Stimulated activated CD4-positive, alpha-beta T cell treated with anti-CD3 and anti-CD28 coated beads, TNF-alpha, amount 100 ng/mL, for 24 hours (primary cell): ENCODE data around the gene POLR3GL.
"Not testable (repeated sequence)": the region's sequence is repeated elsewhere in the genome, so short reads cannot be mapped to it uniquely, and the experiment has no call there.

ENCODE experiments used
- DNase-seq, 3 experiments: peaks; one replicate each; pipeline ENCODE4 v3.0.0-alpha.2; 2020; ENCODE audit warnings: low read depth in 3 of 3

Gene POLR3GL

GRCh38 chr1:145964328-145965118 is at the start of gene POLR3GL, which contains the start of gene ANKRD34A:
POLR3GL (plus strand) TSS chr1:145964690; CDS start chr1:145974866, 10,176 bp downstream.
ANKRD34A (minus strand) TSS chr1:145964575; CDS start chr1:145961759, 2,816 bp downstream.
- DNase-seq, result peak; percentile 78 to 92 (median 88)

- no peak for DNase-seq
These were observed 47.7 kb upstream of the POLR3GL start for GRCh38 chr1:145916745-145917144.

DNA sequence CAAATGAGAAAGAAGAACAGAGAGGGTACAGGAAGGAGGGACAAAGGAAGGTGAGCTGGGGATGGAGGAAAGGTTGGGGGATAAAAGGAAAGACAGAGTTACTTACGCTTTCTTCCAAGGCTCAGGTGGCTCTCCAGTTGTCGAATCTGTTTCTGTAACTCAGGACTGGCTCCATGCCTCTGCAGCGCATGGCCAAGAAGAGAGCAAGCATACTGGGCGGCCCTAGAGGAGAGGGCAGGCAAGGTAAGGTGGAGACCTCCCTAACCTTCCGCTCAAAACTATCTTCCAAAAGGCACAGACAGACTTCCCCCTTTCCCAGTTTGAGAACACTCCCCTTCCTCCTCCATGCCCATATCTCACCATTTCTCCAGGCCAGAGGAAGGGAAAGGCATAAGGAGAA is 46.9 kb upstream of the POLR3GL start:
- DNase-seq, result no peak

GRCh38 chr1:145918144-145918991 is 46.1 kb upstream of the POLR3GL start, which contains the start of gene PEX11B:
PEX11B (minus strand) TSS chr1:145918717; CDS start chr1:145918688, 29 bp downstream.
- DNase-seq, result peak; percentile 84 to 93 (median 84)

DNA sequence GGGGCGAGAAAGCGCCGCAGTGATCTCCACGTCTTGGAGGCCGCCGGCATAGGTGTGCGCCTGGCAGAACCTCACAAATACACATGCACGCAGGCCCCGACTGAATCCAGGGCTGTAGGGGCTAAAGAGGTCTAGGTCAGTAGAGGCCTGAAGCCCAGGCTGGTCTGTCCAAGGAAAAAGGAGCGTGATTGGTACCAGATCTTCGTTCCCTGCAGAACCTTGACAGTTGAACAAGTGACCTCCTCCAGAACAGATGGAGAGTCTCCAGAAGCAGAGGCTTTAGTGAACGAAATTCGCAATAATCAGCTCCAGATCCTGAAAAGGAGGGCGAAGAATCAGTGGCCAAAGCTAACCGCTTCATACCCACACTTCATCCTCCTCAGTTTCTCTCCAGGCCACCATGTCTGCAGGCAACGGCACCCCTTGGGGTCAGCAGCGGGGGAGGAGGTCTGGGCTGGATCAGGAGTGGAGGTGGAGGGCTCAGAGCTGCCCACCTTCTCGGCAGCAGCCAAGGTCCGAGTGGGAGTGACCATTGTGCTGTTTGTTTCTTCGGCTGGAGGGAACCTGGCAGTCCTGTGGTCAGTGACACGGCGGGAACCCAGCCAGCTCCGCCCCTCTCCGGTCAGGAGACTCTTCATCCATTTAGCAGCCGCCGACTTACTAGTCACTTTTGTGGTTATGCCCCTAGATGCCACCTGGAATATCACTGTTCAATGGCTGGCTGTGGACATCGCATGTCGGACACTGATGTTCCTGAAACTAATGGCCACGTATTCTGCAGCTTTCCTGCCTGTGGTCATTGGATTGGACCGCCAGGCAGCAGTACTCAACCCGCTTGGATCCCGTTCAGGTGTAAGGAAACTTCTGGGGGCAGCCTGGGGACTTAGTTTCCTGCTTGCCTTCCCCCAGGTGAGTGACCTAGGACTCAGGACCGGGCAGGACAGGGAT is 45.2 kb upstream of the POLR3GL start:
- no peak for DNase-seq

DNA sequence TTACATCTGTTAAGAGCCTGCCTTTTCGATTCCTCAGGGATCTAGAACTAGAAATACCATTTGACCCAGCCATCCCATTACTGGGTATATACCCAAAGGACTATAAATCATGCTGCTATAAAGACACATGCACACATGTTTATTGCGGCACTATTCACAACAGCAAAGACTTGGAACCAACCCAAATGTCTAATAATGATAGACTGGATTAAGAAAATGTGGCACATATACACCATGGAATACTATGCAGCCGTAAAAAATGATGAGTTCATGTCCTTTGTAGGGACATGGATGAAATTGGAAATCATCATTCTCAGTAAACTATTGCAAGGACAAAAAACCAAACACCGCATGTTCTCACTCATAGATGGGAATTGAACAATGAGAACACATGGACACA is 44.2 kb upstream of the POLR3GL start:
- DNase-seq, result not testable (repeated sequence)

DNA sequence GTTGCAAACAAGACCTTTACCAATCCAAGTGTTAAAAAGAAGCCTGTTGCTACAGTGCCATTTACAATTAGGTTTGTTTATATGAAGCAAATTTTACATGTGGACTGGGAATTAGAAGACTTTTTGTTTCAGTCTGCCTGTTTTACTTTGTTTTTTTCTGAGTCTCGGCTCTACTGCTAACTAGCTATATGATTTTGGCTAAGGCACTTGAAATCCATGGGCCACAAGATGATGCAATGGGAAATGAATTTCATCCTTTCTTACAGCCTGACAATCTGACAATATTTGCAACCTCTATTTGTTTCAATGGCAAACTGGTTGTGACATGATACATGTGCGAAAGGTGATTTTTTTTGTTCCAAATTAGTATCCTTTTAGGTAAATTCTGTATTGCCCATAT is 42.2 kb upstream of the POLR3GL start:
- no peak for DNase-seq

GRCh38 chr1:145926686-145927062 is 37.8 kb upstream of the POLR3GL start:
- DNase-seq, result peak in 2 of 3 experiments; percentile 52 to 57

DNA sequence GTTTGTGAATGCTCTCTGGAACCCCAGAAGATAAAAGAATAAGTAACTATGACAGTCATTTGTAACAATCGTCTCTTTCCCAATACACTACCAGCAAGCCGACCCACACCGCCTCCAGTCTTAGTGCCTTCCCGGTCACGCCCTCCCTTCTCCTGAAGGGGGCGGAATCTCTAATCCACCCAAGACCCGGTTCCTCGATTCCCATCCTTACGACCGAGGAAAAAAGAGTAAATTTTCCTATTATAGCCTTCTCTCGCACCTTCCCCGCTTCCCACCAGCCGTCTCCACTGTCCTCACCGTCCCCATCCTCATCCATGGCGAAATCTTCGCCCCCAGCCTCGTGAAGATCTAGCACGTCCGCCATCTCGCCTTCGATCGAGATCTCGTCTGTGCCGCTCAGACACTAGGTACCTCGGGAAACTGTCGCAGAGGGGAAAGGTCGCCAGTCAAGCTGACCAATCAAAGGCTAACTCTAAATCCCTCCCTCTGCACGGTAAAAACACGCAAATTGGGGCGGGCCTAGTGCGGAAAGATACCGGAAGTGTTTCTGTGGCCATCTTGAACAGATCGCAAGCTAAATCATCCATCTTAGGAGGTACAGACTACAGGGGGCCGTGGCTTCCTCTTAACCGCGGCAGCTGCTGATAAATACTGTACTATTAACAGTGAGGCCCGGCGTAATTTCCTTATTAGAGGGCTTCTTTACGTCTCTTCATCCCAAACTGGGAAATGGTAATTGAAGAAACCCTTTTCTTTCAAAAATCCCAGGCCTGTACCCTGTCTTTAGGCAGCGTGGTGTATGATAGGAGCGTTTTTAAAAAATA is 37.2 kb upstream of the POLR3GL start, which contains the start of gene RBM8A:
TSS of gene RBM8A (minus strand) at position 422 of the 824 bp plus-strand sequence. CDS start at position 364, 58 bp downstream.
- peak; percentile 83 to 92 (median 91) for DNase-seq

- DNase-seq, result no peak
These were observed 36.4 kb upstream of the POLR3GL start for GRCh38 chr1:145927916-145928643.

DNA sequence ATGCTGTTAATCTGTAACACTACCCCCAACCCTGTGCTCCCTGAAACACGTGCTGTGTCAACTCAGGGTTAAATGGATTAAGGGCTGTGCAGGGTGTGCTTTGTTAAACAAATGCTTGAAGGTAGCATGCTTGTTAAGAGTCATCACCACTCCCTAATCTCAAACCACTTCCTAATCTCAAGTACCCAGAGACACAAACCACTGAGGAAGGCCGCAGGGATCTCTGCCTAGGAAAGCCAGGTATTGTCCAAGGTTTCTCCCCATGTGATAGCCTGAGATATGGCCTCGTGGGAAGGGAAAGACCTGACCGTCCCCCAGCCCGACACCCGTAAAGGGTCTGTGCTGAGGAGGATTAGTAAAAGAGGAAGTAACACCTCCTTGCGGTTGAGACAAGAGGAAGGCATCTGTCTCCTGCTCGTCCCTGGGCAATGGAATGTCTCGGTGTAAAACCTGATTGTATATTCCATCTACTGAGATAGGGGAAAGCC is 31.9 kb upstream of the POLR3GL start:
- DNase-seq, result not testable (repeated sequence)

DNA sequence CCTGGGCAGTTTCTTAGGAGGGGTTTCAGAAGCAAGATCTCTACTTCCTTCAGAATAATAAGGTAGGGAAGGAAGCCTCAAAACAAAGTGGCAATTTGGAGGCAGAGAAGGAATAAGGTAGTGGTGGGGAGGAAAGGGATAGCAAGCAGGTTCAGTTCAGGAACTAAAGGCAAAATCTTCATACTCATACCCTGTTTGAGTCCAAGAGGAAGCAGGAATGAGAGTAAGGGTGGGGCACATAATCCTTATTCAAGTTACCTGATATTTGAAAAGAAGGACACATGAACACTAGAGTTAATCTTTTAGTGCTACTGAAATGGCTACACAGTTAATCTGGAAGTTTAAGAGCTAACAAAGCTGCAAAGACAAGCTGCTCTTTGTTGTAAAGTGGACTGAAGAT is 28.8 kb upstream of the POLR3GL start:
- DNase-seq, result no peak

DNA sequence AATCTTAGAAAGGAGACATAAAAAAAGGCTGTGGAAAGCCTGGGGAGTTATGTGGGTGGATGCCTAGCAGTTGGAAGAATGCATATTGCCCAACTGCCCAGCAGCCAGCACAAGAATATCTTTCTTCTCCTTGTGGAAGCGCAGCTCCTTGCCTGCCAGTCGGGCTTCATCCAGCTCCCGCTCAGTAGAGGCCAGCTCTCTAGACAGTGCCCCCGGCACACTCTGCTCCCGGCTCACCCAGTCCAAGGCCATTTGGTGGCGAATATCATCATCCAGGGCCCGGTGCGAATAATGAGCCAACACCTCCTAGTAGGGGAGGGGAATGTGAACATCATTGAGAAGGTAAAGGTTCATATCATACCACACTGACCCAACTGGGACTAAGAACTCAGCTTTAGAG is 28.2 kb upstream of the POLR3GL start:
- DNase-seq, result no peak

DNA sequence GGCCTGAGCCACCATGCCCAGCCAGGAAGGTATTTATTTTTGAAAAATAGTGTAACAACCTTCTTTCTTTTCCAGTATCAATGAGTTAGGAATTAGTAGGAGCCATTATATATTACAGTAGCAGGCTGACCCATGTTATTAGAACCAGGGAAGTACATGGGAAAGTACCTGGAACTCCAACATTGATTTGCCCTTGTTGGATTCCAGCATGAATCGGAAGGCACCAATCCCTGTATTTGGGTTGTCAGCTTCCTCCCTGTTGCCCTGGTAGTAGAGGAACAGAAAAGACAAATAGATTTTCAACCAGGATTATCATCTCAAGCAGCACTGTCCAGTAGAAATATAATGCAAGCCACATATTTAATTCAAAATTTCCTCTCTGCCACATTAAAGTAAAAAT is 27.1 kb upstream of the POLR3GL start:
- no peak for DNase-seq

DNA sequence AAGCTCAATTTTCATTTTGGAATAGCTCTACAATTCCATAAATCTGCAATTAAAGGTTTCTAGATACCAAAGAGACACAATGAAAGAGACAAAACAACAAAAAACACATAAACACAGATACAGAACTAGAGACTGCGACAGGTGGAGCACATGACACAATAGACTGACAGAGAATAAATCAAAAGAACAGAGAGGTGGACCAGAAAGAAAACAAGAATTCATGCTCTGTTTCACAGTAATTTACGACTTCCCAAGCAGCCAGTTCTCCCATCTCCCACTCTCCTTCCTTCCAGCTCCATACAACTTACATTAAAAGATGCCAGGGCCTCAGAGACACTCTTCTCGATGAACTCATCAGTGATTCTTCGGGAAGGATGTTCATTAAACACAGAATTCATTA is 22.1 kb upstream of the POLR3GL start:
- DNase-seq, result no peak

- no peak for DNase-seq
These were observed 21.6 kb upstream of the POLR3GL start for GRCh38 chr1:145942871-145943270.

- no peak for DNase-seq
These were observed 20.0 kb upstream of the POLR3GL start for GRCh38 chr1:145944532-145944931.

GRCh38 chr1:145946477-145946986 is 18.0 kb upstream of the POLR3GL start:
- DNase-seq, result no peak

DNA sequence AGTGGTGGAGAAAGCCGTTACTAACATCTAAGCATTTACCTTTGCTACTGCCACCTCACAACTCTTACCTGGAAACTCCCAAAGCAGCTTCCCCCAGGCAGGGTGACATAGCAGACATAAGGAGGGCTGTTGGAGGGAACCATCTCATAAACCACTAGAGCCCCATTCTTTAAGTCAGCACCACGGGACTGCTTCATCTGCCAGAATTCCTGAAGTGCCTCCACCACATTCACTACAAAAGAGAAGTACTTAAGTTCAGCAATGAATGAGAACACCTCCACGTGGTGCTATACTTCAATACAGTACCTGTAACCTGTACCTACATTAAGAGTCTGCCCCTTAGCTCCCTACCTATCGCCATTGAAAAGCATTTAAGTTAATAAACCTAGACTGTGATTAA is 16.9 kb upstream of the POLR3GL start:
- DNase-seq, result no peak
